ENCODE measurements around the gene COL21A1.

The COL21A1 gene

DNA sequence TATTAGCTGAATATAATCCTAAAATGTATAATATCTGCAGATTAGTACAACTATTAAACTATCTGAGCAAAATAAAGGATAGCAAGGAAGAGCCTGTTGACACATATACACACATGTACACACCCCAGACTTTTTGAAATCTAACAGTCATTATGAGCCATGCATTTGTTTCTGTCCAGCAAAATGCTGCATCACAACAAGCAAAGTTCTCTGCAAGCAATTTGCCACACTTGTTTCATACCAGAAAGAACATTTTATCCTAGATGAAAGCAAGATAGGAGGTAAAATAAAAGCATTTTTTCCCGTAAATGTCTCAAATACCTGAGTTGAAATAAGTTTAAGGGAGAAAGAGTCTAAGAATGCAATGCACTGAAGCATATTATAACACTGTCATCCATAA lies 145.2 kb downstream of the COL21A1 start:
- H3K4me3 ChIP-seq (ENCODE audit: low read length), result no peak overlapping the region
- no peak for DNase-seq (ENCODE audit: low read depth)
- TF ChIP-seq, protein P1, sequence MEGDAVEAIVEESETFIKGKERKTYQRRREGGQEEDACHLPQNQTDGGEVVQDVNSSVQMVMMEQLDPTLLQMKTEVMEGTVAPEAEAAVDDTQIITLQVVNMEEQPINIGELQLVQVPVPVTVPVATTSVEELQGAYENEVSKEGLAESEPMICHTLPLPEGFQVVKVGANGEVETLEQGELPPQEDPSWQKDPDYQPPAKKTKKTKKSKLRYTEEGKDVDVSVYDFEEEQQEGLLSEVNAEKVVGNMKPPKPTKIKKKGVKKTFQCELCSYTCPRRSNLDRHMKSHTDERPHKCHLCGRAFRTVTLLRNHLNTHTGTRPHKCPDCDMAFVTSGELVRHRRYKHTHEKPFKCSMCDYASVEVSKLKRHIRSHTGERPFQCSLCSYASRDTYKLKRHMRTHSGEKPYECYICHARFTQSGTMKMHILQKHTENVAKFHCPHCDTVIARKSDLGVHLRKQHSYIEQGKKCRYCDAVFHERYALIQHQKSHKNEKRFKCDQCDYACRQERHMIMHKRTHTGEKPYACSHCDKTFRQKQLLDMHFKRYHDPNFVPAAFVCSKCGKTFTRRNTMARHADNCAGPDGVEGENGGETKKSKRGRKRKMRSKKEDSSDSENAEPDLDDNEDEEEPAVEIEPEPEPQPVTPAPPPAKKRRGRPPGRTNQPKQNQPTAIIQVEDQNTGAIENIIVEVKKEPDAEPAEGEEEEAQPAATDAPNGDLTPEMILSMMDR (conservative IDR thresholded peaks at IDR 0.05; ENCODE audit: low read depth, low read length), result no peak

DNA sequence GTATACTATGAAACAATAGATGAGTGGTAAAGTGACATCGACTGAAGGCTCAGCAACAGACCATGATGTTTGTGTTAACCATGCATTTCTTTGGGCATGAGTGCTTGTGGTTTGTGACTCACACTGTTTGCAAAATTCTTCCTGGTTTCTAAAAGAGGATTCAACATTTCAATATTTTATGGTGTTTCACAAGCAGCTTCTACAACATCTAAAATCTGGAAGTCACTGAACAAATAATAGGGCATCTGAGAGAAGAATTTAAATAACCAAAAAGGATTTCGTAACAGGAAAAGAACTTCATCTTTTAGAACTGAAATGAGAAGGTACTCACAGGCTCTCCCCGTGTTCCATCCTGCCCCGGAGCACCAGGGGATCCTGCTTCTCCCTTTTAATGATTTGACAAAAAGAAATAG lies 146.2 kb downstream of the COL21A1 start:
- DNase-seq (ENCODE audit: low read depth), result peak; percentile 55
- H3K4me3 ChIP-seq (ENCODE audit: low read length), result no peak overlapping the region
- TF ChIP-seq, protein P1 (conservative IDR thresholded peaks at IDR 0.05; ENCODE audit: low read depth, low read length), result no peak

DNA sequence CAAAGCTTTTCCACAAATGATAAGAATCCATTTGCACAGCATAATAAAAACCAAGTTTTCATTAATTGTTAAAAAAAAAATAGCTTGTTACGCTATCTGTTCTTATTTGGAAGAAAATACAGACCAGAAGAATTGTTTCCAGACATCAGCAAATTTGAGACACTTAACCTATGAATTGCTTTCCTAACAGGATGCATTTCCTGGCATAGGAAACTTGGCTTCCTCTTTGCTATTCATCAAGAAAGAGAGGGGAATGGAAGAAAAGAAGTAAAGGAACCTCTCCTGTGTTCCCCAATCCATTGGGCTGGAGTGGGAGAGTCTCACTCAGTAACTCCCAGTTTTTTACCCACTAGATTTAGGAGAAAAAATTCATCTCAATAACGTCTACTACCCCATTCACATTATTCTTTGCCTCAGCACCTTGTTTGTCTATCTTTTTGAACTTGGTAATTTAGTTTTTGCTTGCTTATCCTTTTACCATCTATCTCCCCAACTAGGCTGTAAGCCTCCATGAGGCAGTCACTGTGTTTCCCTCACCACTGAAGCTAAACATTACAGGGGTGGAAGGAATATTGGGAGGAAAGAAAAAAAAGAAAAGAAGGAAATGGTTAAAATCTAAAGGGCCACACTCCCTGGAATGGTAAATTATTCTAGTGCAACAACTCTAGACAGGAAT lies 150.3 kb downstream of the COL21A1 start:
- TF ChIP-seq, protein P1 (conservative IDR thresholded peaks at IDR 0.05; ENCODE audit: low read depth, low read length), result no peak
- DNase-seq (ENCODE audit: low read depth), result no peak
- no peak overlapping the region for H3K4me3 ChIP-seq (ENCODE audit: low read length)

DNA sequence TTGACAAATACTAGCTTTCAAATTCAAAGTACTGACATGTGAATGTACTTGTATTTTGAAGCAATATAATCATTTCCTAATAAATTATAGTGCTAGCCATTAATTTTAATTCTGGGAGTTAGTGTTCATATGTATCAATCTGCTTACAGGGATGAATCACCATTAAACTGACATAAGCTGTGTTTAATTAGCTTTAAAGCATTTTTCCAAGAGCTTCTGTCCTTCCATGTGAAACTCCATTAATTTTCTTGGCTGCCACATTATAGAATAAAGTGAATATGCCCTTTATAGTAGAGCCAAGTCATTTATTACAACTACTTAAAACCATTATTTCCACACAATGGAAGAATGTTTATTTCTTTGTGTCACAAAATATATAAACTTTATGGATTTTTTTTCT lies 150.8 kb downstream of the COL21A1 start:
- TF ChIP-seq, protein P1 (conservative IDR thresholded peaks at IDR 0.05; ENCODE audit: low read depth, low read length), result no peak
- no peak overlapping the region for H3K4me3 ChIP-seq (ENCODE audit: low read length)
- peak; percentile 40 for DNase-seq (ENCODE audit: low read depth)

DNA sequence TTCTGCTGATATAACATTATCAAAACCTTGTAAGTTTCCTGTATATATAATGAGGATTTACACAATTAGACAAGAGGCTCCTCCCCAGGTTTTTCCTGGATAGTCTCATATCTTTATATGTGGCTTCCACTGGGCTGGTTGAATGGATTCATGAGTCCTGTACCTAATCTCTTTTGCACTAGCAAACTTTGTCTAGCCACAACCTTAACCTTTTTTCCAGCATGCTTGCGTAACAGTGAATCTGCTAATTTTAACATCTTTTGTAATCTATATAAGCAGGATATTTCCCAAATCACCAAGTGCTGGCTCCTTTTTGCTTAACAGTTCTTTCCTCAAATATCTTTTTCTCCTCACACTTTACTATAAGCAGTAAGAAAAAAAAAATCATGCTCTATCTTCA lies 153.6 kb downstream of the COL21A1 start:
- TF ChIP-seq, protein P1 (conservative IDR thresholded peaks at IDR 0.05; ENCODE audit: low read depth, low read length), result no peak
- H3K4me3 ChIP-seq (ENCODE audit: low read length), result no peak overlapping the region
- DNase-seq (ENCODE audit: low read depth), result no peak

DNA sequence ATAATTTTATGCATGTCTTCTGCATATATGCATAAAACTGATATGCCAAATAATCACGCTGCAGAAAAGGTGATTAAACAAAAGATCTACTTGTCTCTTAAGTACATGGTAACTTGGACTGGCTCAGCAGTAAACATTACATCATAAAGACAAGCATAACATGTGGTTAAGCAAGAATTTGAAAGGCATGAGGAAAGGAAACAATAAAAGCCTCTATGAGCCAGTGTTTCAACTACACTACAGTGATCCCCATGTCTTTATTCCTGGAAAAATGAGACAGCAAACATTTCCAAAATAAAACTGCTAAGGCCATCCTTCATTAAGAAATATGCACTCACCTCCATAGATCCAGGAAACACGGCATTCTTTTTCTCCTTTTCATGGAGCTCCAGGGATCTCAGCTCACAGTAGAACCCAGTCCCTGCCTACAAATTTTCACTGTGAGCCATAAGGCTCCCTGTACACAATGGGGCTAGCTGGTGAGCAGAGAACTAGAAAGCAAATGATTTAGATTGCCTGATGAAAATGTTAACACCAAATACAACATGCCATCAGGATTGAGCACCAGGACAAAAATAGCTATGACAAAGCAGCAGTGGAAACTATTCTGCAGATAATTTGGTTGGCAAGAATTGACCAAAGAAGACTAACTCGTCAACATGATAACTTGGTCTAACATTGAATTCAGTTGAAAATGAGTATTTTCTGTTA lies 156.1 kb downstream of the COL21A1 start:
- H3K4me3 ChIP-seq (ENCODE audit: low read length), result no peak overlapping the region
- DNase-seq (ENCODE audit: low read depth), result peak; percentile 86
- TF ChIP-seq, protein P1 (conservative IDR thresholded peaks at IDR 0.05; ENCODE audit: low read depth, low read length), result no peak

DNA sequence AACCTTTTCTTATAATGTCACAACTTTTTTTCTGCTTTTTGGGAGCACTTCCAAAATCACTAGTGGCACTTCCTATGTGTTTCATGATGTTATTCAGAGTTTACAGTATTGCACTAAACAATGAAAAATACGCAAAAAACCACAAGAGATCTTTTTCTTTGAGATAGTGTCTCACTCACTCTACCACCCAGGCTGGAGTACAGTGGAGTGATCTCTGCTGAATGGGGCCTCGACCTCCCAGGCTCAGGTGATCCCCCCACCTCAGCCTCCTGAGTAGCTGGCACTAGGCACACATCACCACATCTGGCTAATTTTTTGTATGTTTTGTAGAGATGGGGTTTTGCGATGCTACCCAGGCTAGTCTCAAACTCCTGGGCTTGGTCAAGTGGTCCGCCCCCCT lies 158.7 kb downstream of the COL21A1 start:
- TF ChIP-seq, protein P1 (conservative IDR thresholded peaks at IDR 0.05; ENCODE audit: low read depth, low read length), result no peak
- DNase-seq (ENCODE audit: low read depth), result no peak
- no peak overlapping the region for H3K4me3 ChIP-seq (ENCODE audit: low read length)
